ENCODE measurements around the gene KMT5C. TPM values are rescaled to one million over a fixed set of nuclear protein-coding genes. Genes with fewer than 3 reads are reported as not detected.
A peak's percentile ranks its signal among the peaks of the same experiment; 100 is the strongest.

KMT5C gene
- total RNA-seq, 1 experiment from 2014 or later: 54.5 TPM

DNA sequence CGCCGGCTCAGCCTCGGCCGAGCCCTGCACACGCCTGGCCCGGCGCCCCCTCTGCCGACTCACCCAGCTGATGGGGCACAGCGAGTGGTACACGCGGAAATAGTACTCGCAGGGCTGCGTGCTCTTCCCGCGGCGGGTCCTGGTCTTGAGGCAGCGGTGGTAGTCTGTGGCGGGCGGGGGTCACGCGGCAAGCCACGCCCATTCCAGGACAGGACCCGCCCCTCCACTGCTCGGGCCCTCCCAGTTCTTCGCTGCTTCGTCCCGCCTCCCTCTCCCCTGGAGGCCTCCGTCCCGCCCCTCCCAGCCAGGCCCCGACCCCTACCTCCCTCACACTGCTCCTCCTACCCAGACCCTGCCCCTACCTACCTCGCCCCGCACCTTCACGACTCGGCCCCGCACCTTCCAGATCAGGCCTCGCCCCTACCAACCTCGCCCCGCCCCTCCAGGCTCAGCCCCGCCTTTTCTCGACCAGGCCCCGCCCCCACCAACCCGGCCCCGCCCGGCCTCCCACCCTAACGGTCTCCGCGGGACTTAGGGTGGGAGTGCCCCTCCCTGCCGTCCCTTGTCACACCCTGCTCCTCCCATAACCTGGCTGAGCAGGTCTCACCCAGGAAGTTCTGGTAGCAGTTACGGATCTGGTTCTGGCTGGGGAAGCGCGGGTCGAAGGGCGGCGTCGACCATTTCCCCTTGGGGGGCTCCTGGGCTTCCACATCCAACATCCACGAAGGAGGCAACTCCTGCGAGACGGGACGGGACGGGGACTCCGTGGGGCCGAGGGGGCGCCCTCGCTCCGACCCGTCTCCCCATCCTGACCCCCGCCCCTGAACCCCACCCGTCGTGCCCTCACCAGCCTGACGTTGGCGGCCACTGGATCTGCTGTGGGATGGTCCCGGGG lies 14.4 kb downstream of the KMT5C start:
- Histone ChIP-seq H3K9me3 (ENCODE audit: control insufficient read depth, low read depth, low read length) (no peaks in the 10 kb centered on the region), H3K23me2 (ENCODE audit: insufficient read length, low read depth, low read length, poor library complexity, severe bottlenecking) (peaks cover 7% of the 10 kb centered on the region), H3K4me1 (ENCODE audit: insufficient read depth, low read length) (no peaks in the 10 kb centered on the region; the same call in 1 of the 2 replicates), H3K23ac (ENCODE audit: insufficient read length, low read depth, low read length) (no peak overlapping the region), H2BK20ac (ENCODE audit: low read depth, low read length, poor library complexity, severe bottlenecking) (no peak overlapping the region), H3K79me2 (ENCODE audit: insufficient read depth, low read length) (no peaks in the 10 kb centered on the region), H4K5ac (ENCODE audit: insufficient read length, low read depth, low read length) (no peak overlapping the region), H2BK120ac (ENCODE audit: low read depth, low read length, poor library complexity, severe bottlenecking) (no peak overlapping the region), H3K27ac (ENCODE audit: insufficient read length, low read depth, low read length) (no peak overlapping the region), H2BK15ac (ENCODE audit: low read depth, low read length) (no peak overlapping the region), H3K4me2 (ENCODE audit: insufficient read depth, insufficient read length, low read length) (peak overlapping the region; percentile 65), H3K79me1 (ENCODE audit: insufficient read depth, low read depth, low read length, poor library complexity, severe bottlenecking) (no peaks in the 10 kb centered on the region), H3K18ac (ENCODE audit: insufficient read length, low read depth, low read length) (peak overlapping the region; percentile 54), H3K14ac (ENCODE audit: insufficient read depth, low read length) (no peak overlapping the region), H3K27me3 (ENCODE audit: insufficient read depth, low read length) (peaks cover 17% of the 10 kb centered on the region; the same call in 1 of the 2 replicates), H2AK5ac (ENCODE audit: insufficient read length, low read length) (no peak overlapping the region), H3K4ac (ENCODE audit: low read depth, low read length) (no peak overlapping the region), H4K91ac (ENCODE audit: insufficient read length, low read depth, low read length) (no peak overlapping the region), H4K8ac (replicated peaks; ENCODE audit: insufficient read length, low read depth, low read length) (no peak overlapping the region), H2AFZ (ENCODE audit: low read length) (no peak overlapping the region), H2BK12ac (ENCODE audit: insufficient read length, low read depth, low read length) (no peak overlapping the region), H3T11ph (ENCODE audit: low read length) (no peak overlapping the region), H2BK5ac (ENCODE audit: insufficient read length, low read length) (no peak overlapping the region), H3K9ac (ENCODE audit: extremely low read depth, insufficient read length, low read length) (no peak overlapping the region), H4K20me1 (ENCODE audit: control insufficient read depth, insufficient read depth, insufficient read length) (no peaks in the 10 kb centered on the region), H3K56ac (ENCODE audit: insufficient read length, low read depth, low read length) (no peak overlapping the region)
- no CpG with 5 or more reads among the region's 72 CpGs for WGBS (ENCODE audit: extremely low coverage, insufficient read length, low lambda C conversion rate)
- no peak overlapping the region for H3K27ac Mint-ChIP-seq
- peaks cover 2 to 31% (median 6%) of the 10 kb centered on the region in 3 experiments; a peak in 5 of 7 replicates for H3K36me3 Mint-ChIP-seq (ENCODE audit: insufficient read depth in 1 of 3, low read depth in 3 of 3)
- peak; percentile 88 for DNase-seq
- H3K27me3 Mint-ChIP-seq (ENCODE audit: low read depth): peaks cover 82% of the 10 kb centered on the region
- TF ChIP-seq, protein P1, sequence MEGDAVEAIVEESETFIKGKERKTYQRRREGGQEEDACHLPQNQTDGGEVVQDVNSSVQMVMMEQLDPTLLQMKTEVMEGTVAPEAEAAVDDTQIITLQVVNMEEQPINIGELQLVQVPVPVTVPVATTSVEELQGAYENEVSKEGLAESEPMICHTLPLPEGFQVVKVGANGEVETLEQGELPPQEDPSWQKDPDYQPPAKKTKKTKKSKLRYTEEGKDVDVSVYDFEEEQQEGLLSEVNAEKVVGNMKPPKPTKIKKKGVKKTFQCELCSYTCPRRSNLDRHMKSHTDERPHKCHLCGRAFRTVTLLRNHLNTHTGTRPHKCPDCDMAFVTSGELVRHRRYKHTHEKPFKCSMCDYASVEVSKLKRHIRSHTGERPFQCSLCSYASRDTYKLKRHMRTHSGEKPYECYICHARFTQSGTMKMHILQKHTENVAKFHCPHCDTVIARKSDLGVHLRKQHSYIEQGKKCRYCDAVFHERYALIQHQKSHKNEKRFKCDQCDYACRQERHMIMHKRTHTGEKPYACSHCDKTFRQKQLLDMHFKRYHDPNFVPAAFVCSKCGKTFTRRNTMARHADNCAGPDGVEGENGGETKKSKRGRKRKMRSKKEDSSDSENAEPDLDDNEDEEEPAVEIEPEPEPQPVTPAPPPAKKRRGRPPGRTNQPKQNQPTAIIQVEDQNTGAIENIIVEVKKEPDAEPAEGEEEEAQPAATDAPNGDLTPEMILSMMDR (conservative IDR thresholded peaks at IDR 0.05): no peak
- H3K9me3 Mint-ChIP-seq: no peaks in the 10 kb centered on the region; a peak in 1 of 5 replicates
- peaks cover 48 to 51% of the 10 kb centered on the region in 2 experiments for H3K4me1 Mint-ChIP-seq
- peak overlapping the region; percentile 60 to 85 for H3K4me3 Mint-ChIP-seq
